H9 (cell line): ENCODE results near the gene EPN1. TPM values are rescaled to one million over a fixed set of nuclear protein-coding genes. Genes with fewer than 3 reads are reported as not detected.

ENCODE experiments used
- DNase-seq: peaks from one replicate; pipeline ENCODE4 v3.0.0-alpha.2; 2017
- H2AFZ ChIP-seq: one replicate; pipeline ENCODE4 v1.6.1; 2013; ENCODE audit warnings: mild to moderate bottlenecking, low read length, control low read depth, moderate library complexity
- H2AK5ac ChIP-seq: 2 replicates; pipeline ENCODE4 v1.6.1; 2013; ENCODE audit warnings: low read length, control low read depth, mixed read lengths; ENCODE audit not compliant: insufficient read length
- H2BK120ac ChIP-seq: one replicate; pipeline ENCODE4 v1.6.1; 2013; ENCODE audit warnings: low read depth, mild to moderate bottlenecking, low read length, control low read depth, inconsistent platforms; ENCODE audit not compliant: poor library complexity, severe bottlenecking
- H2BK12ac ChIP-seq: 2 replicates; pipeline ENCODE4 v1.6.1; 2013; ENCODE audit warnings: low read length, control low read depth, mixed read lengths, low read depth; ENCODE audit not compliant: insufficient read length
- H2BK15ac ChIP-seq: 2 replicates; pipeline ENCODE4 v1.6.1; 2013; ENCODE audit warnings: low read depth, low read length, control low read depth
- H2BK20ac ChIP-seq: one replicate; pipeline ENCODE4 v1.6.1; 2013; ENCODE audit warnings: low read depth, mild to moderate bottlenecking, low read length, control low read depth, inconsistent platforms; ENCODE audit not compliant: poor library complexity, severe bottlenecking
- H2BK5ac ChIP-seq: 2 replicates; pipeline ENCODE4 v1.6.1; 2013; ENCODE audit warnings: low read length, control low read depth, mixed read lengths; ENCODE audit not compliant: insufficient read length
- H3K14ac ChIP-seq: 2 replicates; pipeline ENCODE4 v1.6.1; 2013; ENCODE audit warnings: low read length, control low read depth; ENCODE audit not compliant: insufficient read depth
- H3K18ac ChIP-seq: 2 replicates; pipeline ENCODE4 v1.6.1; 2013; ENCODE audit warnings: low read depth, mild to moderate bottlenecking, mixed read lengths, low read length, control low read depth; ENCODE audit not compliant: insufficient read length
- H3K23ac ChIP-seq: 2 replicates; pipeline ENCODE4 v1.6.1; 2013; ENCODE audit warnings: low read length, control low read depth, mixed read lengths, low read depth; ENCODE audit not compliant: insufficient read length
- H3K23me2 ChIP-seq: 2 replicates; pipeline ENCODE4 v1.6.1; 2013; ENCODE audit warnings: low read depth, mild to moderate bottlenecking, mixed read lengths, low read length, control low read depth; ENCODE audit not compliant: insufficient read length, poor library complexity, severe bottlenecking
- H3K27ac ChIP-seq: 2 replicates; pipeline ENCODE4 v1.5.1; 2013; ENCODE audit warnings: low read length, control low read depth, mixed read lengths, low read depth; ENCODE audit not compliant: insufficient read length
- H3K27me3 ChIP-seq: 2 replicates; pipeline ENCODE4 v1.6.1; 2013; ENCODE audit warnings: low read length, control low read depth, inconsistent platforms; ENCODE audit not compliant: insufficient read depth
- H3K4ac ChIP-seq: 2 replicates; pipeline ENCODE4 v1.6.1; 2013; ENCODE audit warnings: low read depth, mild to moderate bottlenecking, control low read depth, inconsistent platforms, low read length, moderate library complexity
- H3K4me1 ChIP-seq: 2 replicates; pipeline ENCODE4 v1.6.1; 2013; ENCODE audit warnings: low read length, control low read depth, inconsistent platforms; ENCODE audit not compliant: insufficient read depth
- H3K4me2 ChIP-seq: 2 replicates; pipeline ENCODE4 v1.6.1; 2013; ENCODE audit warnings: low read length, control low read depth, mixed read lengths; ENCODE audit not compliant: insufficient read length, insufficient read depth
- H3K56ac ChIP-seq: 2 replicates; pipeline ENCODE4 v1.6.1; 2013; ENCODE audit warnings: low read depth, mild to moderate bottlenecking, mixed read lengths, low read length, control low read depth; ENCODE audit not compliant: insufficient read length
- H3K79me1 ChIP-seq: 2 replicates; pipeline ENCODE4 v1.6.1; 2013; ENCODE audit warnings: low read depth, mild to moderate bottlenecking, moderate library complexity, low read length, control low read depth, inconsistent platforms; ENCODE audit not compliant: insufficient read depth, poor library complexity, severe bottlenecking
- H3K79me2 ChIP-seq: 2 replicates; pipeline ENCODE4 v1.6.1; 2013; ENCODE audit warnings: low read length, control low read depth, inconsistent platforms; ENCODE audit not compliant: insufficient read depth
- H3K9ac ChIP-seq: 2 replicates; pipeline ENCODE4 v1.6.1; 2013; ENCODE audit warnings: low read length, control low read depth, mixed read lengths; ENCODE audit not compliant: insufficient read length; ENCODE audit errors: extremely low read depth
- H3K9me3 ChIP-seq: one replicate; pipeline ENCODE4 v1.6.1; 2013; ENCODE audit warnings: low read depth, low read length, inconsistent platforms; ENCODE audit not compliant: control insufficient read depth
- H3T11ph ChIP-seq: one replicate; pipeline ENCODE4 v1.6.1; 2013; ENCODE audit warnings: mild to moderate bottlenecking, low read length, control low read depth, inconsistent platforms
- H4K20me1 ChIP-seq: one replicate; pipeline ENCODE4 v1.6.1; 2013; ENCODE audit not compliant: control insufficient read depth, insufficient read length, insufficient read depth
- H4K5ac ChIP-seq: 2 replicates; pipeline ENCODE4 v1.6.1; 2013; ENCODE audit warnings: low read depth, mild to moderate bottlenecking, mixed read lengths, low read length, control low read depth; ENCODE audit not compliant: insufficient read length
- H4K8ac ChIP-seq: replicated peaks from 2 replicates; pipeline ENCODE4 v1.6.1; 2013; ENCODE audit warnings: low read length, control low read depth, mixed read lengths, low read depth; ENCODE audit not compliant: insufficient read length
- H4K91ac ChIP-seq: 2 replicates; pipeline ENCODE4 v1.6.1; 2013; ENCODE audit warnings: low read depth, mild to moderate bottlenecking, moderate library complexity, mixed read lengths, low read length, control low read depth; ENCODE audit not compliant: insufficient read length
- H3K27ac Mint-ChIP-seq, 3 experiments: 2 replicates in 2 of 3; 3 replicates in 1 of 3; pipeline ENCODE4 v1.8.0; 2020 to 2021; ENCODE audit warnings: mixed read lengths in 3 of 3, mild to moderate bottlenecking in 1 of 3, moderate library complexity in 1 of 3
- H3K27me3 Mint-ChIP-seq: 2 replicates; pipeline ENCODE4 v1.8.0; 2021; ENCODE audit warnings: low read depth, mild to moderate bottlenecking, moderate library complexity, mixed read lengths
- H3K36me3 Mint-ChIP-seq, 3 experiments: 2 replicates in 2 of 3; 3 replicates in 1 of 3; pipeline ENCODE4 v1.8.0; 2020 to 2021; ENCODE audit warnings: low read depth in 3 of 3, mixed read lengths in 3 of 3; ENCODE audit not compliant: insufficient read depth in 1 of 3
- H3K4me1 Mint-ChIP-seq, 2 experiments: 2 replicates each; pipeline ENCODE4 v1.8.0; 2020; ENCODE audit warnings: mixed read lengths in 2 of 2
- H3K4me3 Mint-ChIP-seq, 2 experiments: 2 replicates in 1 of 2; 3 replicates in 1 of 2; pipeline ENCODE4 v1.8.0; 2020 to 2021; ENCODE audit warnings: mild to moderate bottlenecking in 2 of 2, mixed read lengths in 2 of 2, moderate library complexity in 1 of 2
- H3K9me3 Mint-ChIP-seq, 2 experiments: 2 replicates in 1 of 2; 3 replicates in 1 of 2; pipeline ENCODE4 v1.8.0; 2020; ENCODE audit warnings: mild to moderate bottlenecking in 2 of 2, mixed read lengths in 2 of 2, moderate library complexity in 1 of 2
- WGBS: extraction: QIAGEN DNeasy Blood & Tissue Kit; methylation state at CpG from one replicate; pipeline ENCODE4 v1.1.7; 2013; ENCODE audit warnings: missing lambda C conversion rate, low lambda C conversion rate, mixed read lengths; ENCODE audit not compliant: insufficient read length; ENCODE audit errors: extremely low coverage; 5-methylcytosine and 5-hydroxymethylcytosine counted together
- total RNA-seq: library from RNA; stranded (reverse); gene quantifications from 2 replicates; pipeline ENCODE4 v1.2.1, GENCODE V29; 2021
- TF ChIP-seq, protein P1 (sequence below): fragments of 200-600 bp; sonication (generic); conservative IDR thresholded peaks from 3 replicates; pipeline ENCODE4 v1.8.0; 2021; ENCODE audit warnings: antibody characterized with exemption, mild to moderate bottlenecking

The EPN1 gene
- total RNA-seq, 1 experiment from 2014 or later: 159 TPM

- no peaks in the 10 kb centered on the region for H4K20me1 ChIP-seq
- H3K4ac ChIP-seq: no peak overlapping the region
- H3K79me2 ChIP-seq: no peaks in the 10 kb centered on the region
- H3K79me1 ChIP-seq: no peaks in the 10 kb centered on the region
- no peak overlapping the region for H4K5ac ChIP-seq
- H3K27me3 ChIP-seq: no peaks in the 10 kb centered on the region
- TF ChIP-seq, protein P1, sequence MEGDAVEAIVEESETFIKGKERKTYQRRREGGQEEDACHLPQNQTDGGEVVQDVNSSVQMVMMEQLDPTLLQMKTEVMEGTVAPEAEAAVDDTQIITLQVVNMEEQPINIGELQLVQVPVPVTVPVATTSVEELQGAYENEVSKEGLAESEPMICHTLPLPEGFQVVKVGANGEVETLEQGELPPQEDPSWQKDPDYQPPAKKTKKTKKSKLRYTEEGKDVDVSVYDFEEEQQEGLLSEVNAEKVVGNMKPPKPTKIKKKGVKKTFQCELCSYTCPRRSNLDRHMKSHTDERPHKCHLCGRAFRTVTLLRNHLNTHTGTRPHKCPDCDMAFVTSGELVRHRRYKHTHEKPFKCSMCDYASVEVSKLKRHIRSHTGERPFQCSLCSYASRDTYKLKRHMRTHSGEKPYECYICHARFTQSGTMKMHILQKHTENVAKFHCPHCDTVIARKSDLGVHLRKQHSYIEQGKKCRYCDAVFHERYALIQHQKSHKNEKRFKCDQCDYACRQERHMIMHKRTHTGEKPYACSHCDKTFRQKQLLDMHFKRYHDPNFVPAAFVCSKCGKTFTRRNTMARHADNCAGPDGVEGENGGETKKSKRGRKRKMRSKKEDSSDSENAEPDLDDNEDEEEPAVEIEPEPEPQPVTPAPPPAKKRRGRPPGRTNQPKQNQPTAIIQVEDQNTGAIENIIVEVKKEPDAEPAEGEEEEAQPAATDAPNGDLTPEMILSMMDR: no peak
- Mint-ChIP-seq H3K4me3 (no peak overlapping the region), H3K27ac (no peak overlapping the region), H3K36me3 (peaks cover 4 to 47% (median 13%) of the 10 kb centered on the region in 3 experiments; a peak in 6 of 7 replicates), H3K27me3 (peaks cover 13% of the 10 kb centered on the region), H3K9me3 (peaks cover 87 to 93% of the 10 kb centered on the region in 2 experiments), H3K4me1 (no peaks in the 10 kb centered on the region)
- no peak overlapping the region for H3K4me2 ChIP-seq
- no peak overlapping the region for H2BK12ac ChIP-seq
- no peak overlapping the region for H4K8ac ChIP-seq
- no peak overlapping the region for H3K18ac ChIP-seq
- no peak overlapping the region for H3K14ac ChIP-seq
- H2BK5ac ChIP-seq: no peak overlapping the region
- H2BK20ac ChIP-seq: no peak overlapping the region
- H3K4me1 ChIP-seq: no peaks in the 10 kb centered on the region
- no peak overlapping the region for H3K23ac ChIP-seq
- no peak overlapping the region for H3K27ac ChIP-seq
- no peak for DNase-seq
- no peak overlapping the region for H3K56ac ChIP-seq
- WGBS: no CpG with 5 or more reads among the region's 3 CpGs
- no peak overlapping the region for H3K9ac ChIP-seq
- H2BK120ac ChIP-seq: no peak overlapping the region
- H3T11ph ChIP-seq: no peak overlapping the region
- H4K91ac ChIP-seq: no peak overlapping the region
- peaks cover 78% of the 10 kb centered on the region for H3K9me3 ChIP-seq
- H2AK5ac ChIP-seq: no peak overlapping the region
- no peak overlapping the region for H2BK15ac ChIP-seq
- H2AFZ ChIP-seq: no peak overlapping the region
- no peaks in the 10 kb centered on the region for H3K23me2 ChIP-seq
These were observed 45.8 kb downstream of the EPN1 start for GRCh38 chr19:55720801-55721200.
